ENCODE measurements around the gene SLC38A3.
"Not testable (repeated sequence)": the region's sequence is repeated elsewhere in the genome, so short reads cannot be mapped to it uniquely, and the experiment has no call there.

Gene SLC38A3

GRCh38 chr3:50211930-50212329 lies 6.9 kb downstream of the SLC38A3 start:
- no peak for DNase-seq

- DNase-seq, result no peak
Observed at GRCh38 chr3:50212502-50212901, 7.4 kb downstream of the SLC38A3 start.

- DNase-seq, result no peak
Observed at GRCh38 chr3:50212971-50213370, 7.9 kb downstream of the SLC38A3 start.

GRCh38 chr3:50213373-50213772 lies 8.3 kb downstream of the SLC38A3 start:
- DNase-seq, result no peak

DNA sequence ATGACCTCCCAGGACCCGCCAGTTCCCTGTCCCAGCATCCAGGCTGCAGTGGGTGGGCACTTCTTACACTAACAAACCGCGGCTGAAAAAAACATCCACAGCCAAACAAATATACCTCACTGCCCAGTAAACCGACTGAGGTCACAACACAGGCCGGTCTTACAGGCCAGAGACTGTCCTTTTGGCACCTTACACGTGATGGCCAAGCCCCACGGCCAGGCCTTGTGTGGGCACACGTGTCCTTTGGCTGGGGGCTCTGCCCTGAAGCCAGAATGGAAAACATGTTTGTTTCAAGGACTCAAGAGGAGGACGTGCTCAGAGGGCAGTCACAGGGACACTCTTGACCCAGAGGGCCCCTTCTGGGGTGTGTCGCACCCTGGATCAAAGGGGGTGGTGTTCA lies 9.8 kb downstream of the SLC38A3 start:
- no peak for DNase-seq

DNA sequence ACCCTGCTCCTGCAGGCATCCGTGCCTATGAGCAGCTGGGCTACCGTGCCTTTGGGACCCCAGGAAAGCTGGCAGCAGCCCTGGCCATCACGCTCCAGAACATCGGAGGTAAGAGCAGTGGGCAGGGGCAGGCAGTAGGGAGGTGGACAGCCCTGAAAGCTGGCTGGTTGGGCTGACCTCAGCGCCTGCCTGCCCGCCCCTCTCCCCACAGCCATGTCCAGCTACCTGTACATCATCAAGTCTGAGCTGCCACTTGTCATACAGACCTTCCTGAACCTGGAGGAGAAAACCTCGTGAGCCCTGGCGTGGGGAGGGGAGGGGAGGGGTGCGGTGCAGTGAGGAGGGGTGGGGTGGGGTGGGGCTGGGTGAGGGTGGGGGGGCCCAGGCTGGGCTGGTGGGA lies 10.5 kb downstream of the SLC38A3 start:
- no peak for DNase-seq

DNA sequence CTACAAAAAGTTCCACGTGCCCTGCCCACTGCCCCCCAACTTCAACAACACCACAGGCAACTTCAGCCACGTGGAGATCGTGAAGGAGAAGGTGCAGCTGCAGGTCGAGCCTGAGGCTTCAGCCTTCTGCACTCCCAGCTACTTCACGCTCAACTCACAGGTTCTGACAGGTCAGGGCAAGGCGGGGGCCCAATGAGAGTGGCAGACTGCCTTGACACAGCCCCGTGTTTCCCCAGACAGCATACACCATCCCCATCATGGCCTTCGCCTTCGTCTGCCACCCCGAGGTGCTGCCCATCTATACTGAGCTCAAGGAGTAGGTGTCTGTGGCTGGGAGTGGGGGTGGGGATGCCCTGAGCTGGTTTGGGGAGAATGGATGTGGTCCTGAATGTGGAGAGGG lies 12.6 kb downstream of the SLC38A3 start:
- DNase-seq, result no peak

GRCh38 chr3:50218448-50218847 lies 13.4 kb downstream of the SLC38A3 start:
- DNase-seq, result no peak

GRCh38 chr3:50219285-50219684 lies 14.2 kb downstream of the SLC38A3 start:
- DNase-seq, result no peak

GRCh38 chr3:50220109-50220508 lies 15.0 kb downstream of the SLC38A3 start:
- DNase-seq, result no peak

DNA sequence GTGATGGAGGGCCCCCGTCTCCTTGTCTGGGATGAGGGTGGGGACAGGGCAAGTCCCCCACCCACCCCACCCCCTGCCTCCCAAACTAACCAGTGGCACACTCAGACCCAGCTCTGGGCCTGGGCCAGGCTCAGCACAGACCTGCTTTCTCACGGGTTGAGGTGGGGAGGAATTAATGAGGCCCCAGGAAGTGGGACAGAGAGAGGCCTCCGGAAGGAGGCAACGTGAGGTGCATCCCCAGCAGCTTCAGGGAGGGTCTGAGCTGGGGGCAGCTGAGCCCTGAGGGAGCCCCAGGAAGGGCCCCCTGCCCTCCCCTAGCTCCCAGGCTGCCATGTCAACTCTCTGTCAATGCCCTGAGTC lies 16.0 kb downstream of the SLC38A3 start:
- no peak for DNase-seq

- DNase-seq, result no peak
Observed at GRCh38 chr3:50221411-50222168, 16.5 kb downstream of the SLC38A3 start.

DNA sequence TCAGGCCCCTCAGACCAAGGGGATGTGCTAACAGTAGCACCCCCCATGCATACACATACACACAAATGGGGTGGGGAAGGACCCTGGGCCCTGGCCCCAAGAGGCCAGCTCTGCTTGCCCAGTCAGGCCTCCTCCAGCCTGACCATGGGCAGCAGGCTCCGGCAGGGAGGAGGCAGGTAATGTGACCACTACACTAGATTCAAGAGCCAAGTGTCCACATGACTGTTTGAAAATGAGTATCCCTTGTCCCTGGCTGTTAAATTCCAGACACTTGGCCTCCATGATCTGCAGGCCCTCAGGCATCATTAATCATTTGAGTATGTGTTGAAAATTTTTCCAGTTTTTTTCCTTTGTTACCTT lies 17.1 kb downstream of the SLC38A3 start:
- DNase-seq, result no peak

DNA sequence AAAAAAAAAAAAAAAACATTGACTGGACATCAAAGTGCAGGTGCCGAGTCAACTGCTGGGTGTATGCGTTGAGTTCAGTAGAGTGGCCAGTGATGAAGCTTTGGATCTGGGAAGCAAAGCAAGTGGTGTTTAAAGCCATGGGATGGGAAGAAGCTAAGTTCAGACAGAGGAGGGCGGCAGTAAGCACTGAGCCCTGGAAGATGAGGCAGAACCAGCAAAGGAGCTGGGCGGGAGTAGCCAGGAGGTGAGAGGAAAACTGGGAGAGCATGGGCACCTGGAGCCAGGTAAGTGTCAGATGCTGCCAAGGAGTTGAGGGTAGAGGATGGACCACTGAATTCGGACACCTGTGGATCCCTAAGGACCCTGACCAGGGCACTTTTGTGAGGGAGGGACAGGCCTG lies 19.6 kb downstream of the SLC38A3 start:
- DNase-seq, result no peak

- no peak for DNase-seq
Observed at GRCh38 chr3:50226888-50227389, 21.9 kb downstream of the SLC38A3 start.

DNA sequence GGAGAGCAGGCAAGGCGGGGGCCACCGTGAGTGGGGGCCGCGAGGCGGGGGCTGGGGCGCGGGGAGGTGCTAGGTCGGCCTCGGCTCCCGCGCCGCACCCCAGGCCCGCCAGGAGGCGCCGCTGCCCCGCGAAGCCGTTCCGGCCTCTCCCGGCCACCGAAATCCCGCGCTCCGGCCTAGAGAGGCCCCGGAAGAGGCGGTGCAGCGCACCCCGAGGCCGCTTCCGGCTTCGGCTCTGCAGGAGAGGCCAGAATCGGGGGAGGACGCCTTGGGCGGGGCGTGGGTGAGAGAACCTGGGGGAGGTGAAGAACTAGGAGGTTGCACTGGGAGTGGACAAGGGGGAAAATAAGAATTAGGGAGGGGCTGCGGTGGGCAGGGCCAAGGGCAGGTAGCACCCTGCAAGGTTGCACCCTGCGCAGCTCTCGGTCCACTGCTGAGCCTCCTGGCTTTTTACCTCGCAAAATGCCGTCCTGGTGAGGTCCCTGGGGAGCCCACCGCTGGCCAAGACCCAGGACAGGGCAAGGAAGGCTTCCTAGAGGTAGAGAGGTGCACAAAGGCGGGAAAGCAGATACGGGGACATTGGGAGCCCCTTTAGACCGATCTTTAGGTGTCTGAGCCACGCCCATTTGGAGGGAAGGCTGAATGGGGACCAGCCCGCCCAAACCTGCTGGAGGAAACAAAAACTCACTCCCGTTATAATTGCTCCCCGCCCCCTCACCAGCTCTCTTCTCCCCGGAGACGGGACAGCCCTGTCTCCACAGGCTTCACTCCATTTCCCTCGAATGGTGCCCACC lies 22.5 kb downstream of the SLC38A3 start:
- DNase-seq, result peak; percentile 90

GRCh38 chr3:50228184-50228763 lies 23.2 kb downstream of the SLC38A3 start:
- not testable (repeated sequence) for DNase-seq

DNA sequence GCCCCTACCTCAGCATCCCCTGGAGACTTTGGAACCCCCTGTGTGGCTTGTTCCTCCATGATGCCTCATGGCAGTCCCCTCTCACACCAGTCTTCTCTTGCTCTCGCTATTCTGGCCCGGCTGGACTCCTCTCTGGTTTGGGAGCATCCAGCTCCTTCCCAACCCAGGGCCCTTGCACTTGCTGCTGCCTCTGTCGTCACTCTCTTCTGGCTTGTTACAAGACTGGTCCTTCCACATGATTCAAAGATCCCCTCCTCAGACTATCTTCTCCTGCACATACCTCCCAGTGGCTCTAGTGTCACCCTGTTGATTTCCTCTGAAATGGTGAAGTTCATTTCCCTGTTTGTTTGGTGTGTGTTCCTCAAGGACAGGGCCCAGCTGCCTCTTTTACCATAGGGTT lies 24.4 kb downstream of the SLC38A3 start:
- DNase-seq, result no peak

- DNase-seq, result no peak
Observed at GRCh38 chr3:50230104-50230793, 25.2 kb downstream of the SLC38A3 start.

- no peak for DNase-seq
Observed at GRCh38 chr3:50230794-50231125, 25.7 kb downstream of the SLC38A3 start.

DNA sequence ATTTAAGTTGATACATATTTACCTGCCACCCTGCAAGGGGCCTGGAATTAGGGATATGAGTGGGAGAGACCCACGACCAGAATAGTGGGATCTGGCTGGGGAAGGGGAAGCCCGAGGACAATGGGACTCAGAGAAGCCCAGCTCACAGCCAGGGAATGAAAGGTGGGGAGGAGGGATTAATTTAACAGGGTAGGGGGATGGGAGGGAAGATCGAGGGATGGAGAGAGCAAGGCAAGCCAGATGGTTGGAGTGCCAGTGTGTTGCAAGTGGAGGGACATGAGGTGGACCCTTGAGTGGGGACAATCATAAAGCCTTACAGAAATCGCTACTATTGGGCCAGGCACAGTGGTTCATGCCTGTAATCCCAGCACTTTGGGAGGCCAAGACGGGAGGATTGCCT lies 26.5 kb downstream of the SLC38A3 start:
- DNase-seq, result no peak

DNA sequence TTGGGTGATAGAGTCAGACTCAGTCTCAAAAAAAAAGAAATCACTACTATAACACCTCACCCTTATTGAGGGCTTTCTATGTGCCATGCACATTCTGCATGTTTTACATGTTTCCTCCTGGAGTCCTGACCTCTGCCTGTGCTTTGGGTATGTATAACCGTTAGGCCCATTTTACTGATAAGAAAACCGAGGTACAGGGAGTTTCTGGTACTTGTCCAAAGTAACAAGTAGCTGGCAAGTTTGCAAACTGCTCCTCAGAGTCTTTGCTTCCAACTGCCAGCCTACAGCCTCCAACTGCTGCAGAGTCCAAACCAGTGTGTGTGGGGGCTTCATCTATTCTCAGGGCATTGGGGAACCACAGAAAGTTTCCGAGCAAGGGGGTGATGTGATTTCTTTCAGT lies 27.2 kb downstream of the SLC38A3 start:
- no peak for DNase-seq

- no peak for DNase-seq
Observed at GRCh38 chr3:50233176-50233575, 28.1 kb downstream of the SLC38A3 start.

Data from KG1 (cell line).